H9 (cell line): ENCODE measurements around the gene LIAS. TPM values are rescaled to one million over a fixed set of nuclear protein-coding genes. Genes with fewer than 3 reads are reported as not detected.

ENCODE experiments used
- DNase-seq: peaks from one replicate; pipeline ENCODE4 v3.0.0-alpha.2; 2017
- H2AFZ ChIP-seq: one replicate; pipeline ENCODE4 v1.6.1; 2013; ENCODE audit warnings: mild to moderate bottlenecking, low read length, control low read depth, moderate library complexity
- H2AK5ac ChIP-seq: 2 replicates; pipeline ENCODE4 v1.6.1; 2013; ENCODE audit warnings: low read length, control low read depth, mixed read lengths; ENCODE audit not compliant: insufficient read length
- H2BK120ac ChIP-seq: one replicate; pipeline ENCODE4 v1.6.1; 2013; ENCODE audit warnings: low read depth, mild to moderate bottlenecking, low read length, control low read depth, inconsistent platforms; ENCODE audit not compliant: poor library complexity, severe bottlenecking
- H2BK12ac ChIP-seq: 2 replicates; pipeline ENCODE4 v1.6.1; 2013; ENCODE audit warnings: low read length, control low read depth, mixed read lengths, low read depth; ENCODE audit not compliant: insufficient read length
- H2BK15ac ChIP-seq: 2 replicates; pipeline ENCODE4 v1.6.1; 2013; ENCODE audit warnings: low read depth, low read length, control low read depth
- H2BK20ac ChIP-seq: one replicate; pipeline ENCODE4 v1.6.1; 2013; ENCODE audit warnings: low read depth, mild to moderate bottlenecking, low read length, control low read depth, inconsistent platforms; ENCODE audit not compliant: poor library complexity, severe bottlenecking
- H2BK5ac ChIP-seq: 2 replicates; pipeline ENCODE4 v1.6.1; 2013; ENCODE audit warnings: low read length, control low read depth, mixed read lengths; ENCODE audit not compliant: insufficient read length
- H3K14ac ChIP-seq: 2 replicates; pipeline ENCODE4 v1.6.1; 2013; ENCODE audit warnings: low read length, control low read depth; ENCODE audit not compliant: insufficient read depth
- H3K18ac ChIP-seq: 2 replicates; pipeline ENCODE4 v1.6.1; 2013; ENCODE audit warnings: low read depth, mild to moderate bottlenecking, mixed read lengths, low read length, control low read depth; ENCODE audit not compliant: insufficient read length
- H3K23ac ChIP-seq: 2 replicates; pipeline ENCODE4 v1.6.1; 2013; ENCODE audit warnings: low read length, control low read depth, mixed read lengths, low read depth; ENCODE audit not compliant: insufficient read length
- H3K23me2 ChIP-seq: 2 replicates; pipeline ENCODE4 v1.6.1; 2013; ENCODE audit warnings: low read depth, mild to moderate bottlenecking, mixed read lengths, low read length, control low read depth; ENCODE audit not compliant: insufficient read length, poor library complexity, severe bottlenecking
- H3K27ac ChIP-seq: 2 replicates; pipeline ENCODE4 v1.5.1; 2013; ENCODE audit warnings: low read length, control low read depth, mixed read lengths, low read depth; ENCODE audit not compliant: insufficient read length
- H3K27me3 ChIP-seq: 2 replicates; pipeline ENCODE4 v1.6.1; 2013; ENCODE audit warnings: low read length, control low read depth, inconsistent platforms; ENCODE audit not compliant: insufficient read depth
- H3K4ac ChIP-seq: 2 replicates; pipeline ENCODE4 v1.6.1; 2013; ENCODE audit warnings: low read depth, mild to moderate bottlenecking, control low read depth, inconsistent platforms, low read length, moderate library complexity
- H3K4me1 ChIP-seq: 2 replicates; pipeline ENCODE4 v1.6.1; 2013; ENCODE audit warnings: low read length, control low read depth, inconsistent platforms; ENCODE audit not compliant: insufficient read depth
- H3K4me2 ChIP-seq: 2 replicates; pipeline ENCODE4 v1.6.1; 2013; ENCODE audit warnings: low read length, control low read depth, mixed read lengths; ENCODE audit not compliant: insufficient read length, insufficient read depth
- H3K56ac ChIP-seq: 2 replicates; pipeline ENCODE4 v1.6.1; 2013; ENCODE audit warnings: low read depth, mild to moderate bottlenecking, mixed read lengths, low read length, control low read depth; ENCODE audit not compliant: insufficient read length
- H3K79me1 ChIP-seq: 2 replicates; pipeline ENCODE4 v1.6.1; 2013; ENCODE audit warnings: low read depth, mild to moderate bottlenecking, moderate library complexity, low read length, control low read depth, inconsistent platforms; ENCODE audit not compliant: insufficient read depth, poor library complexity, severe bottlenecking
- H3K79me2 ChIP-seq: 2 replicates; pipeline ENCODE4 v1.6.1; 2013; ENCODE audit warnings: low read length, control low read depth, inconsistent platforms; ENCODE audit not compliant: insufficient read depth
- H3K9ac ChIP-seq: 2 replicates; pipeline ENCODE4 v1.6.1; 2013; ENCODE audit warnings: low read length, control low read depth, mixed read lengths; ENCODE audit not compliant: insufficient read length; ENCODE audit errors: extremely low read depth
- H3K9me3 ChIP-seq: one replicate; pipeline ENCODE4 v1.6.1; 2013; ENCODE audit warnings: low read depth, low read length, inconsistent platforms; ENCODE audit not compliant: control insufficient read depth
- H3T11ph ChIP-seq: one replicate; pipeline ENCODE4 v1.6.1; 2013; ENCODE audit warnings: mild to moderate bottlenecking, low read length, control low read depth, inconsistent platforms
- H4K20me1 ChIP-seq: one replicate; pipeline ENCODE4 v1.6.1; 2013; ENCODE audit not compliant: control insufficient read depth, insufficient read length, insufficient read depth
- H4K5ac ChIP-seq: 2 replicates; pipeline ENCODE4 v1.6.1; 2013; ENCODE audit warnings: low read depth, mild to moderate bottlenecking, mixed read lengths, low read length, control low read depth; ENCODE audit not compliant: insufficient read length
- H4K8ac ChIP-seq: replicated peaks from 2 replicates; pipeline ENCODE4 v1.6.1; 2013; ENCODE audit warnings: low read length, control low read depth, mixed read lengths, low read depth; ENCODE audit not compliant: insufficient read length
- H4K91ac ChIP-seq: 2 replicates; pipeline ENCODE4 v1.6.1; 2013; ENCODE audit warnings: low read depth, mild to moderate bottlenecking, moderate library complexity, mixed read lengths, low read length, control low read depth; ENCODE audit not compliant: insufficient read length
- H3K27ac Mint-ChIP-seq, 3 experiments: 2 replicates in 2 of 3; 3 replicates in 1 of 3; pipeline ENCODE4 v1.8.0; 2020 to 2021; ENCODE audit warnings: mixed read lengths in 3 of 3, mild to moderate bottlenecking in 1 of 3, moderate library complexity in 1 of 3
- H3K27me3 Mint-ChIP-seq: 2 replicates; pipeline ENCODE4 v1.8.0; 2021; ENCODE audit warnings: low read depth, mild to moderate bottlenecking, moderate library complexity, mixed read lengths
- H3K36me3 Mint-ChIP-seq, 3 experiments: 2 replicates in 2 of 3; 3 replicates in 1 of 3; pipeline ENCODE4 v1.8.0; 2020 to 2021; ENCODE audit warnings: low read depth in 3 of 3, mixed read lengths in 3 of 3; ENCODE audit not compliant: insufficient read depth in 1 of 3
- H3K4me1 Mint-ChIP-seq, 2 experiments: 2 replicates each; pipeline ENCODE4 v1.8.0; 2020; ENCODE audit warnings: mixed read lengths in 2 of 2
- H3K4me3 Mint-ChIP-seq, 2 experiments: 2 replicates in 1 of 2; 3 replicates in 1 of 2; pipeline ENCODE4 v1.8.0; 2020 to 2021; ENCODE audit warnings: mild to moderate bottlenecking in 2 of 2, mixed read lengths in 2 of 2, moderate library complexity in 1 of 2
- H3K9me3 Mint-ChIP-seq, 2 experiments: 2 replicates in 1 of 2; 3 replicates in 1 of 2; pipeline ENCODE4 v1.8.0; 2020; ENCODE audit warnings: mild to moderate bottlenecking in 2 of 2, mixed read lengths in 2 of 2, moderate library complexity in 1 of 2
- CTCF ChIP-seq: fragments of 200-600 bp; sonication (generic); conservative IDR thresholded peaks from 3 replicates; pipeline ENCODE4 v1.8.0; 2021; ENCODE audit warnings: antibody characterized with exemption, mild to moderate bottlenecking
- WGBS: extraction: QIAGEN DNeasy Blood & Tissue Kit; methylation state at CpG from one replicate; pipeline ENCODE4 v1.1.7; 2013; ENCODE audit warnings: missing lambda C conversion rate, low lambda C conversion rate, mixed read lengths; ENCODE audit not compliant: insufficient read length; ENCODE audit errors: extremely low coverage; 5-methylcytosine and 5-hydroxymethylcytosine counted together
- total RNA-seq: library from RNA; stranded (reverse); gene quantifications from 2 replicates; pipeline ENCODE4 v1.2.1, GENCODE V29; 2021

LIAS gene
- total RNA-seq, 1 experiment from 2014 or later, result 18.5 TPM

GRCh38 chr4:39522068-39522467 lies 63.2 kb downstream of the LIAS start:
- Mint-ChIP-seq H3K9me3 (no peaks in the 10 kb centered on the region), H3K4me3 (no peak overlapping the region), H3K27ac (no peak overlapping the region), H3K4me1 (peaks cover 8 to 9% of the 10 kb centered on the region in 2 experiments; a peak in 3 of 4 replicates), H3K27me3 (no peaks in the 10 kb centered on the region), H3K36me3 (peaks cover 7 to 28% (median 19%) of the 10 kb centered on the region in 3 experiments; a peak in 5 of 7 replicates)
- Histone ChIP-seq H3K27ac (no peak overlapping the region), H2BK120ac (no peak overlapping the region), H3K4me1 (no peaks in the 10 kb centered on the region), H2BK20ac (no peak overlapping the region), H3K79me1 (no peaks in the 10 kb centered on the region), H3K27me3 (no peaks in the 10 kb centered on the region), H2BK15ac (no peak overlapping the region), H3K56ac (no peak overlapping the region), H4K5ac (no peak overlapping the region), H2BK12ac (no peak overlapping the region), H3K79me2 (peaks cover 7% of the 10 kb centered on the region; the same call in 1 of the 2 replicates), H3K4ac (no peak overlapping the region), H4K91ac (no peak overlapping the region), H2BK5ac (no peak overlapping the region), H3K9ac (no peak overlapping the region), H4K8ac (no peak overlapping the region), H3K18ac (no peak overlapping the region), H3K23ac (no peak overlapping the region), H2AK5ac (no peak overlapping the region), H3K23me2 (peaks cover 7% of the 10 kb centered on the region), H3T11ph (no peak overlapping the region), H4K20me1 (no peaks in the 10 kb centered on the region), H3K9me3 (no peaks in the 10 kb centered on the region), H2AFZ (no peak overlapping the region), H3K14ac (no peak overlapping the region), H3K4me2 (no peak overlapping the region)
- WGBS, result no CpG with 5 or more reads among the region's 2 CpGs
- no peak for DNase-seq
- TF ChIP-seq CTCF, result no peak
